DMS114 treated with DMSO at 0.1 percent for 48 hours (cell line): Measurements from ENCODE around the gene FAXDC2.
"Not testable (repeated sequence)": the region's sequence is repeated elsewhere in the genome, so short reads cannot be mapped to it uniquely, and the experiment has no call there.

Experiments used
- DNase-seq: peaks from one replicate; lab custom pipeline; 2025; ENCODE audit not compliant: unreplicated experiment; lab: John Stamatoyannopoulos, UW

The FAXDC2 gene

GRCh38 chr5:154861946-154862345 lies 11.5 kb upstream of the FAXDC2 start:
- no peak for DNase-seq

GRCh38 chr5:154860765-154861164 lies 10.4 kb upstream of the FAXDC2 start:
- DNase-seq, result no peak

- DNase-seq, result no peak
Observed at GRCh38 chr5:154860123-154860522, 9.7 kb upstream of the FAXDC2 start.

- peak; percentile 18 for DNase-seq
Observed at GRCh38 chr5:154858972-154859871, 8.8 kb upstream of the FAXDC2 start.

- DNase-seq, result peak; percentile 98
Observed at GRCh38 chr5:154858297-154858971, 8.0 kb upstream of the FAXDC2 start, which contains the start of gene CNOT8. CNOT8 (plus strand) TSS chr5:154858627; CDS start chr5:154863279, 4,652 bp downstream.

GRCh38 chr5:154857530-154858296 lies 7.3 kb upstream of the FAXDC2 start:
- peak; percentile 98 for DNase-seq

- DNase-seq, result no peak
Observed at GRCh38 chr5:154851351-154851750, 948 bp upstream of the FAXDC2 start.

- no peak for DNase-seq
Observed at GRCh38 chr5:154849791-154850201, 607 bp downstream of the FAXDC2 start.

- DNase-seq, result no peak
Observed at GRCh38 chr5:154849264-154849785, 1.1 kb downstream of the FAXDC2 start.

GRCh38 chr5:154844809-154845208 lies 5.6 kb downstream of the FAXDC2 start:
- no peak for DNase-seq

GRCh38 chr5:154842689-154843530 lies 7.5 kb downstream of the FAXDC2 start:
- no peak for DNase-seq

GRCh38 chr5:154841273-154841661 lies 9.1 kb downstream of the FAXDC2 start:
- no peak for DNase-seq

GRCh38 chr5:154840435-154841272 lies 9.7 kb downstream of the FAXDC2 start:
- no peak for DNase-seq

GRCh38 chr5:154837009-154837901 lies 13.1 kb downstream of the FAXDC2 start:
- no peak for DNase-seq

GRCh38 chr5:154836225-154836624 lies 14.2 kb downstream of the FAXDC2 start:
- no peak for DNase-seq

GRCh38 chr5:154835701-154836052 lies 14.7 kb downstream of the FAXDC2 start:
- DNase-seq, result not testable (repeated sequence)

GRCh38 chr5:154834053-154834452 lies 16.4 kb downstream of the FAXDC2 start:
- no peak for DNase-seq

- not testable (repeated sequence) for DNase-seq
Observed at GRCh38 chr5:154832804-154833203, 17.6 kb downstream of the FAXDC2 start.
